Superior temporal gyrus (tissue), 1 donor: ENCODE data around the gene KMO.
A peak's percentile ranks its signal among the peaks of the same experiment; 100 is the strongest.

Experiments used
- DNase-seq: peaks from one replicate; pipeline ENCODE4 v3.0.0-alpha.2; 2016; ENCODE audit errors: extremely low spot score

The KMO gene

GRCh38 chr1:241536969-241537368 lies 4.8 kb downstream of the KMO start:
- peak; percentile 65 for DNase-seq

- DNase-seq: no peak
Observed at GRCh38 chr1:241542199-241542907, 10.2 kb downstream of the KMO start.

GRCh38 chr1:241548008-241548407 lies 15.8 kb downstream of the KMO start:
- no peak for DNase-seq

DNA sequence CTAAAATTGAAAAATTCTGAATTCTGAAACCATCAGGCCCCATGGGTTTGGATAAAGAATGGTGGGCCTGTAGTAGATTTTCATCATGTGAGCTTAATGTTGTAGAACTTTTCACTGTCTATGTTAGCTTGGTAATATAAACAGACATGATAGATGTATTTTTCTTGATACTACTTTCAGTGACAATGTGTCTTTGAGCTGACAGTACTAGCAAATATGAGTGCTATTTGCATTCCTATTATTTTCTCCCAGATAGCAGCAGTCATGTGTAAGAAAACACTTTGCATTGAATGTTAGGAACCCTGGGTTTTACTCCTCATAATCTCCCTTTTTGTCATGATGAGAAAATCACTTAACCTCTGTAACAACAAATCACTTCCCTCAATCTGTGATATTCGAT lies 18.1 kb downstream of the KMO start:
- no peak for DNase-seq

DNA sequence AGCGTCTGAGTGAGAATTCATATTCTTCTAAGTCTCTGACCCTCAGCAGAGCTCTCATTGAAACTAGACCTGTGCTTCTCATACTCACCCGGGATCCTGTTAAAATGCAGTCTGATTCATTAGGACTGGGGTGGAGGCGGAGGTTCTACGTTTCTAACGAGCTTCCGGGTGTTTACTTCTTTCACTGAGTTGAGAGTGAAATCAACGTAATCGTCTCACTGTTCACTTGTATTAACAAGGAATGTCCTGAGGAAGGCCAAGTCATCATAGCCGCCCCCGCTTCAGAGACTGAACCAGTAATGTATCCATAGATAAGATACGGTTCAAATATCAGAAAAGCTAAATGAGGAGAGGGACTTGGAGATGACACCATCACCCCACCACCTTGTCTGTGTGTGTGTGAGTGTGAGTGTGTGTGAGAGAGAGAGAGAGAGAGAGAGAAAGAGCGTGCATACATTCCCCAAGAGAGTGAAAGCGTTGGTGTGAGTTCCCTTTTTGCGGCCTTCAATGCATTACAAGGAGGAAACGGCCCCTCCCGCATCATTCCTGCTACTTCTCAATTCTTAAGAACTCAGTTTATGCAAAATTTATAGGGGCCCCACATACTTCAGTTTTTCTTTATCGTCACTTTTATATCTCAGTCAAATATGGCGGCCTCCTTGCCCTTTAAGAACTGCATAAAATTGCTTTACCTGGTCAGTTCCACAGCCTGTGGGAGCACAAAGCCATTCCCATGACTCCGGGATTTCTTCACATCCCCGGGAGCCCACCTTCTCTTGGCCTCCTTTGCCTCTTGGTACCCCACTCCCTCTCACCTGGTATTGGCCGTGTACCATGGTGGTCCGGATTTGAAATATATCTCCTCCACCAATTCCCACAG lies 19.8 kb downstream of the KMO start:
- no peak for DNase-seq

DNA sequence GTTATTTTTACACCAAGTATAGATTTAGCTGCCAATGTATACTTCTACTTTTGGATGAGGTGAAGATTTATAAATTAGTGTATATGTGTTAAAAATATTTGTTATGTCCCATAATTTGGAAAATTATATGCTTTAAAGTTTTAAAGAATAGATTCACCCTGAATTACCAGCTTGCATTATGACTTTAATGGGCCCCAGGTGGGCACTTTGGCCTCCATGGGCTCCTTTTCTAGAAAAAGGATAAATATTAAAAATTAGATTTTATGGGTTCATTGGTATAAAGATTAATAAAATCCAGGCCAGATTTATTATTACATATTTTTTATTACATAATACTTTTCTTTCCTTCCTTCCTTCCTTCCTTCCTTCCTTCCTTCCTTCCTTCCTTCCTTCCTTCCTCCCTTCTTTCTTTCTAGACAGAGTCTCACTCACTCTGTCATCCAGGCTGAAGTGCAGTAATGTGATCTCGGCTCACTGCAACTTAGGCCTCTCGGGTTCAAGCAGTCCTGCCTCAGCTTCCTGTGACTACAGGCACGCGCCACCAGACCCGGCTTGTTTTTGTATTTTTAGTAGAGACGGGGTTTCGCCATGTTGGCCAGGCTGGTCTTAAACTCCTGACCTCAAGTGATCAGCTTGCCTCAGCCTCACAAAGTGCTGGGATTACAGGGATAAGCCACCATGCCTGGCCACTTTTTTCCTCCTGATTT lies 21.9 kb downstream of the KMO start:
- no peak for DNase-seq

DNA sequence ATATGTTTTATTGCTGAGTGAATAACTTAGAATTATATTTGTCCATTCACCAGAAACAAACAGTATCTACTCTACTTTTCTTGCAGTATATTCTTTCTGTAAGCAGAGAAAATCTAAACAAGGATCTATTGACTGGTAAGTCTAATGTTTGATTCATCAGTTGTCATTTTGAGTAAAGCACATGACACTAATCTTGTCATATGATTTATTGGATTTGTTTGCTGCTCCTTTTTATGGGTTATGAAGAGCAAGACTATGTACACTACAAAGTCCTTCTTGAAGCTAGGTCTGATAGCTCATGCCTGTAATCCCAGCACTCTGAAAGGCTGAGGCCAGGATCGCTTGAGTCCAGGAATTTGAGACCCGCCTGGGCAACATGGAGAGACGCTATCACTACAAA lies 23.3 kb downstream of the KMO start:
- no peak for DNase-seq

DNA sequence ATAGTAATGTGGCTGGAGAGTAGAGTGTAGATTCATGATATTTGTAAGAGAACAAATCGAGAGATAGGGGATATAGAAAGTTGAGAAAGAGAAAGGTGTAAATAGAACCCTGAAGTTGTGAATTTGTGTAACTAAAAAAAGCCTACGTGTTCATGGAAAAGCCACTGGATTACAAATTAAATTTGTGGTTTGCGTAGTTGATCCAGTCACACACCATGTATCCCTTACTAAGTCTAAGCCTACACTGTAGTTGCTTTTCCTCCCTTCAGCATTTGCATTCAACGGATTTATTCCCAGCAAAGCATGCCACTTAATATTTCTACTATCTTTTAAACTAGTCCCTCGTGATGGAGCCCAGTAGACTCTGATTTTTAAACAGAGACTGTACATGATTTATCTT lies 24.9 kb downstream of the KMO start:
- DNase-seq: no peak

DNA sequence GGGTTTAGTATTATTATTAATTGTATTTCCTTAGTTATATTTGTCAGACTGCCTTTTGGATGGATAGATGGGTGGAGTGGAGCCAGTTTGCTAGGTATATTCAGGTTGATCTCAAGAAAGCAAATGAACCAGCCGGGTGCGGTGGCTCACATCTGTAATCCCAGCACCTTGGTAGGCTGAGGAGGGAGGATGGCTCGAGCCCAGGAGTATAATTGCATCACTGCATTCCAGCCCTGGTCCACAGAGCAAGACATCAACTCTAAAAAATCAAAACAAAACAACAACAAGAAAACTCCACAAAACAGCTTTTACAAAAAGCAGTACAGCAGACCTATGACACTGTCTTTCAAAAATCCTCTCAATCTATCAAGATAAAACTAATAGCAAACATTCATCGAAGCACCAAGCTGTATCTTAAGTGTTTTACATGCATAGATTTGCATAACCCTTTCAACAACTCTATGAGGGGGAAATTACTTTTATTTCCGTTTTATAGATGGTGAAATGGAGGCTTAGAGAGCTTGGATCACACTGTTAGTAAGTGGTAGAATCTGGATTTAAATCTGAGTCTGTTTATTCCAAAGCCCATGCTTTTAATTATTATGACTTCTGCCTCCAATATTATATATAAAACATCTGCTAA lies 25.5 kb downstream of the KMO start:
- DNase-seq: no peak

- no peak for DNase-seq
Observed at GRCh38 chr1:241560146-241560848, 28.1 kb downstream of the KMO start.

DNA sequence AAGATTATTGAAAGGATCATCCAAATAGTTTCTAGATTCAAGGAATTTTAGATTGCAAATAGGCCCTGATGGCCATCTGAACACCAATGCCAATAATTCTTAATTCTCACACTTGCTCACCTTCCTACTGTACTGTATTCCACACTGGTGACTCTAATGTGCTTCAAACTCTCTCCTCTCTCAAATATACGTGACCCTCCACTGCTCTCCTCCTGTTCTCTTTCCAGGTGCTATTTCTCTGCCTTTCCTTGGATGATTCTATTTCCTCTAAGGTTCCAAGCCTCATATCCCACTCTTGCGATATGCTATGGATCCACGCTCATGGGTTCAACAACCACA lies 28.6 kb downstream of the KMO start:
- DNase-seq: no peak

- DNase-seq: no peak
Observed at GRCh38 chr1:241569848-241570247, 37.7 kb downstream of the KMO start.

DNA sequence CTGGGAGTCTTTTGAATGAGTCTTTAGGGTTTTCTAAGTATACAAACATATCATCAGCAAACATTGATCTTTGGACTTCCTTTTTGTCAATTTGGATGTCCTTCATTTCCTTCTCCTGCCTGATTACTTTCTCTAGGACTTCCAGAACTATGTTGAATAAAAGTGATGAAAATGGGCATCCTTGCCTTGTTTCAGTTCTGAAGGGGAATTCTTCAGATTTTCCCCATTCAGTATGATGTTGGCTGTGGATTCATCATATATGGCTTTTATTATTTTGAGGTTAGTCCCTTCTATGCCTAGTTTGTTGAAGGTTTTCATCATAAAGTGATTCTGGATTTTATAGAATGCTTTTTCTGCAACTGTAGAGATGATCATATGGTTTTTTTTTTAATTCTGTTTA lies 42.0 kb downstream of the KMO start:
- DNase-seq: no peak

DNA sequence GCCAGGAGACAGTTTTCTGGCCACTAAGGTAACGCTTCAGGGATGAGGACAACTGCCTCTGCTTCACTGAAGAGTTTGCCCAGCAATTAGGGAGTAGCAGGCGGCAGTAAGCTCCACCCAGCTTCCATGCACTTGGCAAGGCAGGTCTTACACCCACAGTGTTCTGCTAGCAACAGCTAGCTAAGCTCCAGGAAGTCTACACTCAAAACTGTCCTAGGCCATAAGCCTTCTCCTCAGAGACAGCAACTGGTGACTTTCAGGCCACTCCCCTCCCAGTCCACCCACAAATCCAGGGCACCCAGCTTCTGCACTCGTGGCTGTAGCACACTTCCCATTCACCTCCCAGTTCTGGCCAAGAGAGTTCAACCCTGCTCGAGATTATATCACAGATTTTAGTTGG lies 47.3 kb downstream of the KMO start:
- no peak for DNase-seq

- no peak for DNase-seq
Observed at GRCh38 chr1:241582921-241583321, 50.7 kb downstream of the KMO start.

DNA sequence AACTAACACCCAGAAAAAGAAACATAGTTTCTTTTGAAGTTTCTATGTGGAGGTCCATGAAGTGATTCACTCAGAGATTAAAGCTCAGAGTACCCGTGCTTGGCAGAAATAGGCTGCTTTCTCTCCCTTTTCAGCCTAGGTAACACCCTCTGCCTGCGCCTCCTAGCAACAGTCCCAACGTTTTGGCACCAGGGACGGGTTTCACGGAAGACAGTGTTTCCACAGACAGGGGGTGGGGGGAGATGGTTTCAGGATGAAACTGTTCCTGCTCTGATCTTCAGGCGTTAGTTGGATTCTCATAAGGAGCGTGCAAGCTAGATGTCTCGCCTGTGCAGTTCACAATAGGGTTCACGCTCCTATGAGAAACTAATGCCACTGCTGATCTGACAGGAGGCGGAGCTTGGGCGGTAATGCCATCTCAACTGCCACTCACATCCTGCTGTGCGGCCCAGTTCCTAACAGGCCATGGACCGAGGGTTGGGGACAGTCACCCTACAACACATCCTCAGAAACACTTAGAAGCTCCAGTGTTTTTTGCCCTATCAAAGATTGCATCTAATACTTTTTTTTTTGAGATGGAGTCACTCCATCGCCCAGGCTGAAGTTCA lies 54.8 kb downstream of the KMO start:
- peak; percentile 50 for DNase-seq

DNA sequence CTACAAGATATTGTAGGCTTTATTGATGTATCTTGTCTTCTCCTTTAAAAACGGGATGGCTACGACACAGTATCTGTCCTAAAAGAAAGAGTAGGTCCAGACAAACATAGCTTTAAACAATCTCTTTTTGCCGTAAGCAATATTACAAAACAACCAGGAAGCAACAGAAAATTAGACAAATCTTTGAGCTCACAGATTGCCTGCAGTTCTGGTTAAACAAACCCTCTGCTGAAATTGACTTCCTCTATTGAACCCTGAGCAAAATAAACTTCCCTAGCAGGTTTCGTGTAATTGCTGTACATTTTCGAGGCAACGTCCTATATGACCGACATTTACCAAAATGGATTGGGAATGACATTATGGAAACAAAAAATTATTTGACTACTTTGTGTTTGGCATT lies 57.3 kb downstream of the KMO start:
- no peak for DNase-seq

DNA sequence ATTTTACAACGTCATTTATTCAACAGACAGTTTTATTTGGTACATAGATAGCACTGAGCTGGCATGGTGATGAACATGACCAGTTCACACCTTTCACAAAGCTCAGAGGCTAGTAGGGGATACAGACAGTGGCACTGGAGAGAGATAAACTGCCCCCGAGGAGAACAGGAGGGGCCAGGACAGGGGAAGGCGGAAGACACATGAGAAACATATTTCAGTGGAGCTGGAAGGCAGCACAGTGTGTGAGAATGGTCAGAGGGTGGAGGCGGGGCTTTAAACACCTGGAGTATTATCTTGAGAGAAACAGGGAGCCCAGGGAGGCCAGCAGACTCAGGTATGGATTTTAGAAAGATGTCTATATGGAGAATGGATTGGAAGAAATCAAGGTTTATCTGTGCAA lies 58.5 kb downstream of the KMO start:
- no peak for DNase-seq

- no peak for DNase-seq
Observed at GRCh38 chr1:241591317-241591716, 59.1 kb downstream of the KMO start.

DNA sequence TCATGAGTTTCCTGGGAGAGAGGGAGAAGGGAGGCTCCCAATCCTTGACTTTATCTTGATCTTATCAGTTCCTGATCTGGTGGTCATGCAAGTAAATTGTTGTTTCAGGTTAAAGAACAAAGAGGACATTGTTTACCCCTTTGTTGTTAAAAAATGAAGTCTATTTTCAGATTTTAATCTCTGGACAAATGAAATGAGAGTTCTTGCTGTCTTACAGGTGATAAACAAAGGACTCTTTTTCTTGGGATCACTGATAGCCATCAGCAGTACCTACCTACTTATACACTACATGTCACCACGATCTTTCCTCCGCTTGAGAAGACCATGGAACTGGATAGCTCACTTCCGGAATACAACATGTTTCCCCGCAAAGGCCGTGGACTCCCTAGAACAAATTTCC lies 59.6 kb downstream of the KMO start:
- DNase-seq: peak; percentile 13

DNA sequence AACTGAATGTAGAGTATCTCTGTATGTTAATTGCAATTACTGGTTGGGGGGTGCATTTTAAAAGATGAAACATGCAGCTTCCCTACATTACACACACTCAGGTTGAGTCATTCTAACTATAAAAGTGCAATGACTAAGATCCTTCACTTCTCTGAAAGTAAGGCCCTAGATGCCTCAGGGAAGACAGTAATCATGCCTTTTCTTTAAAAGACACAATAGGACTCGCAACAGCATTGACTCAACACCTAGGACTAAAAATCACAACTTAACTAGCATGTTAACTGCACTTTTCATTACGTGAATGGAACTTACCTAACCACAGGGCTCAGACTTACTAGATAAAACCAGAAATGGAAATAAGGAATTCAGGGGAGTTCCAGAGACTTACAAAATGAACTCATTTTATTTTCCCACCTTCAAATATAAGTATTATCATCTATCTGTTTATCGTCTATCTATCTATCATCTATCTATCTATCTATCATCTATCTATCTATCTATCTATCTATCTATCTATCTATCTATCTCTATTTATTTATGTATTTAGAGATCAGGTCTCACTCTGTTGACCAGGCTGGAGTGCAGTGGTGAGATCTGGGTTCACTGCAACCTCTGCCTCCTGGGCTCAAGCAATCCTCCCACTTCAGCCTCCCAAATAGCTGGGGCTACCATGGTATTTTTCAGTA lies 60.2 kb downstream of the KMO start:
- DNase-seq: no peak
